DOHH2 (cell line): ENCODE measurements around the gene YTHDF2.
"Not testable (repeated sequence)": the region's sequence is repeated elsewhere in the genome, so short reads cannot be mapped to it uniquely, and the experiment has no call there.

Experiments
- EZH2phosphoT487 ChIP-seq: fragments of 200-600 bp; sonication (generic); IDR thresholded peaks from 2 replicates; pipeline ENCODE4 v1.6.1; 2017; ENCODE audit warnings: borderline replicate concordance, mild to moderate bottlenecking, antibody characterized with exemption, low read length, moderate library complexity, mixed read lengths
- TF ChIP-seq, protein P1 (sequence below): fragments of 200-600 bp; sonication (generic); IDR thresholded peaks from one replicate; pipeline ENCODE4 v1.5.1; 2014; ENCODE audit warnings: antibody characterized with exemption, mild to moderate bottlenecking, low read depth, low read length; ENCODE audit not compliant: poor library complexity, severe bottlenecking

DNA sequence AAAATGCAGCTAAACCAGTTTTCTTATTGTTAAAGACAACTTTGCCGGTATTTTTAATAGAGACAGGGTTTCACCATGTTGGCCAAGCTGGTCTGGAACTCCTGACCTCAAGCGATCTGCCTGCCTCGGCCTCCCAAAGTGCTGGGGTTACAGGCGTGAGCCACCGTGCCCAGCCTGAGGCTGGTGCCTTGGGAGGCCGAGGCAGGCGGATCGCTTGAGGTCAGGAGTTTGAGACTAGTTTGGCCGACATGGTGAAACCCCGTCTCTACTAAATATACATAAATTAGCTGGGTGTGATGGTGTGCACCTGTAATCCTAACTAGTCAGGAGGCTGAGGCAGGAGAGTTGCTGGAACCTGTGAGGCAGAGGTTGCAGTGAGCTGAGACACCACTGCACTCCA, 35.2 kb downstream of the YTHDF2 start:
- TF ChIP-seq, protein P1, sequence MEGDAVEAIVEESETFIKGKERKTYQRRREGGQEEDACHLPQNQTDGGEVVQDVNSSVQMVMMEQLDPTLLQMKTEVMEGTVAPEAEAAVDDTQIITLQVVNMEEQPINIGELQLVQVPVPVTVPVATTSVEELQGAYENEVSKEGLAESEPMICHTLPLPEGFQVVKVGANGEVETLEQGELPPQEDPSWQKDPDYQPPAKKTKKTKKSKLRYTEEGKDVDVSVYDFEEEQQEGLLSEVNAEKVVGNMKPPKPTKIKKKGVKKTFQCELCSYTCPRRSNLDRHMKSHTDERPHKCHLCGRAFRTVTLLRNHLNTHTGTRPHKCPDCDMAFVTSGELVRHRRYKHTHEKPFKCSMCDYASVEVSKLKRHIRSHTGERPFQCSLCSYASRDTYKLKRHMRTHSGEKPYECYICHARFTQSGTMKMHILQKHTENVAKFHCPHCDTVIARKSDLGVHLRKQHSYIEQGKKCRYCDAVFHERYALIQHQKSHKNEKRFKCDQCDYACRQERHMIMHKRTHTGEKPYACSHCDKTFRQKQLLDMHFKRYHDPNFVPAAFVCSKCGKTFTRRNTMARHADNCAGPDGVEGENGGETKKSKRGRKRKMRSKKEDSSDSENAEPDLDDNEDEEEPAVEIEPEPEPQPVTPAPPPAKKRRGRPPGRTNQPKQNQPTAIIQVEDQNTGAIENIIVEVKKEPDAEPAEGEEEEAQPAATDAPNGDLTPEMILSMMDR = not testable (repeated sequence)
- not testable (repeated sequence) for TF ChIP-seq EZH2phosphoT487
